GM18498 (cell line): ENCODE measurements around the gene AKR7A2.

Experiments used
- ATAC-seq: cut with Tn5 transposase; IDR thresholded peaks from one replicate; pipeline ENCODE4 v1.9.1; 2021; ENCODE audit warnings: mild to moderate bottlenecking, moderate library complexity; ENCODE audit not compliant: unreplicated experiment

Gene AKR7A2

DNA sequence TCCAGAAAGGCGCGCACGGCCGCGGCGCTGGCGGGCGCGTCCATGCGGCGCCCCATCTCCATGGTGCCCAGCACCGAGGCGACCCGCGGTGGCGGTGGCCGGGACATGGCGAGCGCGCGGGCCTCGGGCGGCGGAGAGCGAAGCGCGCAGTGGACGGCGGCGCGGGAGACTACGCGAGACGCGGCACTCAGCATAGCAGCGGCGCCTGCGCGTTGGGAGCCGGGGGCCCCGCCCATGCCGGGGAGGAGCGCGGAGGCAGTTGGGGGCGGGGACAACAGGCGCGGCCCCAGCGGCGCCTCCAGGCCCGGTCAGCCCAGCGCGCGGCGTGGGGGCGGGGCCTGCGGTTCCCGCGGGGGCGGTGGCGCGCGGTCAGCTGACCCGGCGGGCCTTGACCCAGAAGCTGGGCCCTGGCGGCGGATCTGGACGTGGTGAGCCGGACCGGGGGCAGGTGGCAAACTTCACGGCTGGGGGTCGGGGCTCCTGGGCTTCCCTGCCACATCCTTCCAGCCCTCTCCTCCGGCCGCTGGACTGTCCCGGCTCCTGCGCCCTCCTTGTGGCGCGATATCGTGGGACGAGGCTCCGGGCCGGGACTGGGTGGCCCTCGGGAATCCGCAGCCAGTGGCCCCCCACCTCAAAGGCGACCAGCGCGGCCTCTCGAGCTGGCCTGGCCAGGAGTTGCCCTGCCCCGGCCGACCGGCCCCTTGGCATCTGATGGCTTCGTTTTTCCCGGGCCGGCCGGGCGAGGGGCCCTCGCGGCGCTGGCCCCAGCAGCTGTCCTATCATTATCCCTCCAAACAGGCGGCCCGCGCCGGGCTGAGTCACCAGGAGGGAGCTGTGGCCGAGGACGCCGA lies at the start of gene AKR7A2, which contains the start of gene SLC66A1:
Gene AKR7A2 (minus strand): TSS at position 214 of the 851 bp plus-strand sequence. CDS start 20 bp downstream, at position 194.
Gene SLC66A1 (plus strand): TSS at position 396 of the 851 bp plus-strand sequence. CDS start 5,352 bp downstream, outside the sequence.
- peak; percentile 79 for ATAC-seq

- ATAC-seq, result no peak
These were observed 49.1 kb upstream of the AKR7A2 start for GRCh38 chr1:19360843-19361610.

- no peak for ATAC-seq
These were observed 48.5 kb upstream of the AKR7A2 start for GRCh38 chr1:19360432-19360831.

DNA sequence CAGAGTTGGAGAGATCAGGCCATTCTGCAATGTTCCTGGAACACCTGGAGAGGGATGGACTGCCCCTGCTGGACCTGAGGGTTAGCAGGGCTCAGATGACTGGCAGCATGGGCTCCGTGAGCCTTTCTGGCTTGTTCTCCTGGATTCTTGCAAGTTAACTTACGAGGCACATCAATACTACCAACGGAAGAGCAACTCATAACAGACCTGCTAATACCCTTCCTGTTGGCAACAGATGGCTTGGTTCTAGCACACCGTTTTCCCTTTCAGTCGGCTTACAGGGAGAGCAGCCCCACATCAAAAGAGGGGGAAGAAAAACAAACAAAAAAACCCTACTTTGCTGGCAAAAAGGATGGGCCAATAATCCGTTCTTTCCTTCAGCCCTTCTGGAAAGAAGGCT lies 48.1 kb upstream of the AKR7A2 start:
- ATAC-seq, result no peak

DNA sequence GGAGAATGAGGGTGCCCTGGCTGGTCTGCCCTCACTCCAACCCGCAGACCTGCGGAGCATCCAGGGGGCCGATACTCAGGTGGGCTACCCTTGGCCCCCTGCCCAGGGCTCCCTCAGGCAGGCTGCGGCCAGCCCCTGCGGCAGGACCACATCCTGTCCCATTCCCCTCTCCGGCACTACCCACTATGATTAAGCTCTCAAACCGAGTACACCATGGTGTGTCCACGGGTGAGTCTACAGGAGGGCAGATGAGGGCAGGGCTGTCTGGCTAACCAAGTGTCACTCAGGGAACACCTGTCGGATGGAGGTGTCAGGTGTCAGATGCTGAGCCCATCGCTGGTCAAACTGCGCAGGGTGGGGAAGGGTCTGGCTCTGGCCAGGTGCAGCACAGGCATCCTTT lies 47.4 kb upstream of the AKR7A2 start:
- no peak for ATAC-seq

DNA sequence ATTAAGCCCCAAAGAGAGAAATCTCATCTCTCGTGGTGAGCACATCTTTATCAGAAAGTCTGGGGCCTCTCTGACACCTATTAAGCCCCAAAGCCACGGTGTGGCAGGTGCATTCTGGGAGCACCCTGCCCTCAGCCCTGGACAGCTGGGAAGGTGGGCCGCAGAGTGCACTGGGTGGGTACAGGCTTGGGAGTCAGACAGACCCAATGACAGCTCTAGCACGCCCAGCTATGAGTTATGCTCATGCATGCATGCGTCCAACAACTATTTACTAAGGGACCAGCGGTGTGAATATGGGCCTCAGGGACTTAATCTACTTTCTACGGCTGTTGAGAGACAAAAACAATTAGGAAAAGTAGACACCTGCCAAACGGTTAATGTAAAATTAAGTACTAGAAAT lies 46.8 kb upstream of the AKR7A2 start:
- ATAC-seq, result no peak

- ATAC-seq, result no peak
These were observed 45.5 kb upstream of the AKR7A2 start for GRCh38 chr1:19357299-19357986.

DNA sequence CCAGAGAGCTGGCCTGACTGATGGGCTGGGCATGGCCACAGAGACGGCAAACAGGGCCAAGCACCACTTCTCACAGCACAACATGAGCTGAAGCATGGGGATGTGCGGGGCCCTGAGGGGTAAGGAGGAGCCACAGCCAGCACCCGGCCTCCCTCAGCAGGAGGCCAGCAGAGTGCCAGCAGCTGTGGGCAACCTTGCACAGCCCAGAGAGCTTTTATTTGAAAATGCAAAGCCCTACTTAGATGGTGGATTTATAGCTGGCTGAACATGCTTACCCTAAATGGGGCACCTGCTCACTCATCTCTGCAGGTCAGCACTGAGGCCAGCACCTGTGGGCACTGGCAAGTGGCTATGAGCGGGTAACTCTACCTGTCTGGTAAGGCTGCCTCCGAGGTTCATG lies 44.3 kb upstream of the AKR7A2 start:
- ATAC-seq, result no peak

DNA sequence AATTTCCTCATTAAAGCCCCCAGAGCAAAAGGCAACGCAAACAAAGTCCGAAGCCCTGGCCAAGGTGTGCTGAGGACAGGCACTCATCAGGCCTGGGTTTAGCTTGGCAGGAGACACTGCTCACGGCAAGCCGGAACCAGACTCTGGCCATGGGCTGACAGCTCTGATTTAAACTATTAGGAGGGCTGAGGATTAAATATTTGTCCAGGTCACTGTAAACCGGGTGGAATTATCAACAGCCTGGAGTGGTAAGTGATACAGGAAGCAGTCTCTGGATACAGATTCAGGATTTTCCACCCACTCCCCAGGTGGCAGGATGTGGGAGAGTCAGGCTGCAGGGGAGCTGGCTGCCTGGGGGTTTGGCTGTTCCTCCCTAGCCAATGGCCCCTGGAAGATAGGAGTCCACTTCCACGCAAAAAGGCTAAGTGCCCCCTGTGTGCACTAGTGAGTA lies 42.6 kb upstream of the AKR7A2 start:
- no peak for ATAC-seq

DNA sequence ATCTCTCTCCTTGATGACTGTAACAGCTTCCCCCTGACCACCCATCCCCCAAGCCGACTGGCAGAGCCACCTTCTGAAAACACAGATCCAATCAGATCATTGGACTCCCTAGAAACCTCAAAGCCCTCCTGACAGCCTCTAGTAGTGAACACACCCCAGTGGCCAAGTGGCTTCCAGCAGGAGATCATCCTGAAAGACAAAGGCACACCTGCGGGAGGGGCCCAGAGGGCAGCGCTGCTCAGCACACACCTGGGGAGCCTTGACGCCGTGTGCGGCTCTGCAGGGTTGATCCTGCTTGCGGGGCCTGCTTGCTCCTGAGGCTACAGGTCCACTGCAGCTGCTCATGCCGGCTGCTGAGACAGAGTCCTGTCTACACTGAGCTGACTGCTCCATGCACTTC lies 41.7 kb upstream of the AKR7A2 start:
- ATAC-seq, result no peak

DNA sequence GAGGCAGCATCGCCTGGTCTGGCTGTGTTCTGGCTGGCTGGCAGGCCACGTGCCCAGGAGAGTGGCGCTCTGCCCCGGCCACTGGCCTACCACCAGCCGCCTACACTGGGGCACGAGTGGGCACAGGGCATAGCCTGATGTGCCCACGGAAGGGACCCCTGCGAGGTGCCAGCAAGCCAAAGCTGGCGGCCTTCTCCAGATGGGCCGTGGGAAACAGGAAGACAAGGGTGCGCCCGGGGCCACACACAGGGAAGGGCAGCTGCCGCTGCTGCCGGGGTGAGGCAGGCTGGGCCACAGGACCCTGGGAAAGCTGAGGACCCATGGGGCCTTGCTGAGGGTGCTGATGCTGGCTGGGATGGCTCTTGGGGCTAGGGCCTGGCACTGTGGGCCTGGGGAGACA lies 40.9 kb upstream of the AKR7A2 start:
- no peak for ATAC-seq

DNA sequence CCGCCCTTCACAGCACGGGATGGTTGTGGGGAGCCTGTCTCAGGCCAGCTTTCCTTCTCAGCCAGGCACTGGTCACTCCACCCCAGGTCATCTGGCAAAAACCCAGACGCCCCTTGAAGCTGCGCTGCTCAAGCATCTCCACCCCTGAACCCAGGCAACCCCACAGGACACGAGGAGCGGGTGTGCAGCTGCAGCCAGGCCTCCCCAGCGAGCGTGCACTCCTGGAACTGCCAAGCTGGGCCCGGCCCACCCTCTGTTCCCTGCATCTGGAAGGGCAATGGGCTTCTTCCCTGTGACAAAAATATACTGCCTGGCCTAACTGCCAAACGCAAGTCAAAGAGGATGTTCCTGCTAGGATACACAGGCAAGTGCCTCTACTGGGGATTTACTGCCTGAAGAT lies 39.9 kb upstream of the AKR7A2 start:
- ATAC-seq, result no peak

DNA sequence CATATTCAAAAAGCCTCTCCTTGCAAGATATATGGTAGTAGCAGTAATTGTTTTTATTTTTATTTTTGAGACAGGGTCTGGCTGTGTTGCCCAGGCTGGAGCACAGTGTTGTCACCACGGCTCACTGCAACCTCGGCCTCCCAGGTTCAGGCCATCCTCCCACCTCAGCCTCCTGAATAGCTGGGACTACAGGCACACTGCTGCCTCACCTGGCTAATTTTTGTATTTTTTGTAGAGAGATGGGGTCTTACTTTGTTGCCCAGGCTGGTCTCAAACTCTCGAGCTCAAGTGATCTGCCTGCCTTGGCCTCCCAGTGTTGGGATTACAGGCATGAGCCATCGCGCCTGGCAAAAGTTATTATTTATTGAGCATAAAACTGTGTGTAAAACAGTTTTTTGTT lies 38.6 kb upstream of the AKR7A2 start:
- ATAC-seq, result no peak

- no peak for ATAC-seq
These were observed 38.1 kb upstream of the AKR7A2 start for GRCh38 chr1:19349999-19350398.

DNA sequence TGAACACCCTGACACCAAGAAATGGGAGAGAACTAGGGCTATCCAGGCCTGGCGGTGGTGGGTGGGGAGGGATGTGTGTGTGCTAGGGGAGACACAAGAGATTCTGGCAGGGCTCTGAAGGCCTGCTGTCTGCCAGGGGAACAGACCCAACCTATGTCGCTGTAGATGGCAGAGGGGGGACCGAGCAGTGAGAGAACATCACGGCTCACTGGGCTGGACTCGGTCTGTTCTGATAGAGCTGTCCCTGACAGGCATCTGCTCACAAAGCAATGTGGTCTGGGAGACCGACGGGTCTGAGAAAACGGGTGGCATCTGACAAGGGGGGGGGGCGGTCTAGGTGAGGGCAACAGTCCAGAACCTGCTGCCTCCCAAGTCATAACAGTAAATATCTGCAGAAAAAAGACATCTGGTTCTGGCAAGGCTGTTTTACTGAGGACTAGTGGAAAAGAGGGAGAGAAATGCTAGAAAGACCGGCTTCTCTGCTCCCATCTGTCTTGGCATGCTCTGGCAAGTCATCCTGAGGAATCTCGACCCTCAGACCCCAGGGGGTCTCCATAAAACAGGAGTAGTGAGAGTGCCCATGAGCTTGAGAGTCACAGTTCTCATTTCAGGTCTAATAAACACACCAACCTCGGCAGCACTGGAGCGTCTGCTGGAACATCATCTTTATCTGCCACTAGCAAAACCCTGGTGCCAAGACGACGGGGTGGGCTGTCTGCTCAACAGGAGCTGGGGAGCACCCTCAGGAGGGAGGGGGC lies 36.7 kb upstream of the AKR7A2 start:
- ATAC-seq, result no peak

DNA sequence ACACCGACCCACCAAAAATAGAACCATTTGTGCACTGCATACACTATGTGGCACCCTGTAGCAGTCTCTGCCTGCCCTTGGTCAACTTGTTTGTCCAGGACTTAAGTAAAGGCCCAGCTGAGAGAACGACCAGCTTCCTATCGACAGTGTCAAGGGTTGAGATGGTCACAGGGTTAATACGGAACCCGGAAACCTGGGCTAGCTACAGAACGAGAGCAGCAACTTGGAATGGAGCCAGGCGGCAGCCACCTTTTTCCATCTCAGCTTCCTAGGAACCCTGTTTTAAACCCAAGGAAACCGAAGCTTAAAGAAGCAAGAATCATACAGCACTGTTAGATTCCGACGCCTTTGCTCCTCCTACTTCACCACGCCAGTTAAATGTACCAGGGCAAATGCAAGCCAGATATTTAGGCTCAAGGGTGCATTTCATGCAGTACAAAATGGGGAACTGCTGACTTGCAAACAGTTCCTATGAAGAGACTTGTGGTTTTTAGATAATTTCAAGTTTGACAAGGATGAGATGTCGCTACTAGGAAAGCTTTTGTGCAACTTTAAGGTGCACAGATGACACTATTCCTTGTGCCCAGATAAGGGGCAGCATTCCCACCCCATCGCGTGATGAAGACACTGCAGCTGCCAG lies 35.7 kb upstream of the AKR7A2 start:
- no peak for ATAC-seq

- ATAC-seq, result no peak
These were observed 34.1 kb upstream of the AKR7A2 start for GRCh38 chr1:19346026-19346425.

GRCh38 chr1:19345391-19345790 lies 33.4 kb upstream of the AKR7A2 start:
- no peak for ATAC-seq

- ATAC-seq, result no peak
These were observed 32.9 kb upstream of the AKR7A2 start for GRCh38 chr1:19344831-19345230.

- ATAC-seq, result no peak
These were observed 32.4 kb upstream of the AKR7A2 start for GRCh38 chr1:19344372-19344810.
